ENCODE results near the gene KLHL40. TPM values are rescaled to one million over a fixed set of nuclear protein-coding genes. Genes with fewer than 3 reads are reported as not detected.

Gene KLHL40
- total and polyA plus RNA-seq, 8 donors: not detected

DNA sequence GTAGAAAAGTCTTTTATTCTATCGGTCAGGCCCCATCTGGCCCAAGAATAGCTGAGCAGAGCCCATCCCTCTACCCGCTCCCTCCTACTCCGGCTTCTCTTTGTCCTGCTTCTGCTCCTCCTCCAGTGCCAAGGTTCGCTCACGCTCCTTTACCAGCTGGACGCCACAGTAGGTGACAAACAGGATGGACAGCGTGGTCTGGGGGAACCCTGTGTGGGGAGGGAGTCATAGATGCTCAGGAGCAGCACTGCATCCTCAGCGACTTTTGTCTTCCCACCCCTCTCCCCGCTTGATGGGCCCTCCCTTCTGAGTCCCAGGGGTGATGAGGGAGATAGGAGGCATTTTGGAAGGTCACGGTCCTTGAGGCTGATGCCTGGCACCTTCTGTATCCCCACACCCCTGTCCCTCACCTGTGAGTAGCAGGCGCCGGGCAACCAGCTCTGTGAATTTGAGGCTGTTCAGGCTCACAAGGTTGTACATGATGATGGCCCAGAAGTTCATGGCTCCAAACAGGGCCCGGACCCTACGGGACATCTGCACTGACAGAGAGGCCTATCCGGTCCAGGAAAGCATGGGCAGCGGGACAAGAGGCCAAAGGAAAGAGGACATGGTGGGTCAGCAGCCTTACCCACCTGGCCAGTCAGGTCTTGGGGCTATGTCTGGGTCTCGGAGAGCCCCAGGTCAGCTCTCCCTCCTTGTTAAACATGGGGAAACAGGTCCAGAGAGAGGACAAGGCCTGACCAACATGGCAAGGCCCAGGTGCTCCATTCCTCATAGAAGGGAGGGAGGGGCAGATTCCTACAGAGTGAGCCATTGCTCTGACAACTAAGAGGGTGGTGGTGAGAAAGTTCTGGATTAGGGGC lies 7.6 kb downstream of the KLHL40 start:
- Histone ChIP-seq H3K27me3 (no peaks in the 10 kb centered on the region), H3K4me3 (no peak overlapping the region), H3K36me3 (no peaks in the 10 kb centered on the region), H3K9me3 (no peaks in the 10 kb centered on the region), H3K27ac (no peak overlapping the region), H3K4me1 (no peaks in the 10 kb centered on the region)
- ATAC-seq: no peak
- intact Hi-C loops (cut with DNase I): no loop called here
- TF ChIP-seq, protein P1, sequence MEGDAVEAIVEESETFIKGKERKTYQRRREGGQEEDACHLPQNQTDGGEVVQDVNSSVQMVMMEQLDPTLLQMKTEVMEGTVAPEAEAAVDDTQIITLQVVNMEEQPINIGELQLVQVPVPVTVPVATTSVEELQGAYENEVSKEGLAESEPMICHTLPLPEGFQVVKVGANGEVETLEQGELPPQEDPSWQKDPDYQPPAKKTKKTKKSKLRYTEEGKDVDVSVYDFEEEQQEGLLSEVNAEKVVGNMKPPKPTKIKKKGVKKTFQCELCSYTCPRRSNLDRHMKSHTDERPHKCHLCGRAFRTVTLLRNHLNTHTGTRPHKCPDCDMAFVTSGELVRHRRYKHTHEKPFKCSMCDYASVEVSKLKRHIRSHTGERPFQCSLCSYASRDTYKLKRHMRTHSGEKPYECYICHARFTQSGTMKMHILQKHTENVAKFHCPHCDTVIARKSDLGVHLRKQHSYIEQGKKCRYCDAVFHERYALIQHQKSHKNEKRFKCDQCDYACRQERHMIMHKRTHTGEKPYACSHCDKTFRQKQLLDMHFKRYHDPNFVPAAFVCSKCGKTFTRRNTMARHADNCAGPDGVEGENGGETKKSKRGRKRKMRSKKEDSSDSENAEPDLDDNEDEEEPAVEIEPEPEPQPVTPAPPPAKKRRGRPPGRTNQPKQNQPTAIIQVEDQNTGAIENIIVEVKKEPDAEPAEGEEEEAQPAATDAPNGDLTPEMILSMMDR (IDR thresholded peaks at IDR 0.05): no peak
- DNase-seq: peak in 1 of 4 donors; percentile 19

DNA sequence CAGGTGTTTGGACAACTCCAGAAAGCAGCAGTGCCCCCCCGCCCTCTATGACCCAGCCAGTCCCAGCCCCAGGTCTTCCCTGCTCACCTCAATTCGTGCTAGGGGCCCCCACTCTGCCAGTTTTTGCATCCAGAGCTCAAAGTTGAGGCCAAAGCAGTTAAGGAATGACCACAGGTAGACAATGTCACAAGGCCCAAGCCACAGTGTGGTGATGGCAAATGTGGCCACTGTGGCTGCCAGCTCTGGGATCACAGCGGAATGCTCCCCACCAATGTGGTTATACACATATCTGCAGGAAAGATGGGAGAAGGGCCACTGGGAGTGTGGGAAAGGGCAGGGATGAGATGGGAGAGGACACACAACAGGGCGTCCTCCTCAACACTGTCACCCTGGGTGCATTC lies 8.2 kb downstream of the KLHL40 start:
- H3K4me1 ChIP-seq: no peaks in the 10 kb centered on the region
- no peak overlapping the region for H3K4me3 ChIP-seq
- DNase-seq (no peak), ATAC-seq (no peak)
- H3K27me3 ChIP-seq: no peaks in the 10 kb centered on the region
- no peak overlapping the region for H3K27ac ChIP-seq
- intact Hi-C loops (cut with DNase I): no loop called here
- H3K36me3 ChIP-seq: no peaks in the 10 kb centered on the region
- H3K9me3 ChIP-seq: no peaks in the 10 kb centered on the region
- TF ChIP-seq, protein P1 (IDR thresholded peaks at IDR 0.05): no peak

DNA sequence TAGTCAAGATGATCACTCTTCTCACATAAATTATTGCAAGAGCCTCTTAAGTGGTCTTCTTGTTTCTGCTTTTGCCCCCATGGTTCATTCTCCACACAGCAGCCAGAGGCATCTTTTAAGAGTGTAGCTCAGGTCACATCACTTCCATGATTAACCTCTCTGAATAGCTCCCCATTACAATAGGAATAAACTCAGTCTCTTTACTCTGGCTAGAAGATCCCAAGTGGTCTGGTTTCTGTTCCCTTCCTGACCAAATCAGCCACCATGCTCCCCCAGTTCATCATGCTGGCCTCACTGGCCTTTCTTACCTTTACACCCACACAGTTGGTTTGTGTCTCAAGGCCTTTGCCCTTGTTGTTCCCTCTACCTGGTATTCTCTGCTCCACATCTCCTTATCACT lies 9.0 kb downstream of the KLHL40 start:
- no peaks in the 10 kb centered on the region for H3K36me3 ChIP-seq
- H3K4me1 ChIP-seq: no peaks in the 10 kb centered on the region
- ATAC-seq (no peak), DNase-seq (no peak)
- H3K27ac ChIP-seq: no peak overlapping the region
- H3K9me3 ChIP-seq: no peaks in the 10 kb centered on the region
- H3K4me3 ChIP-seq: no peak overlapping the region
- no peaks in the 10 kb centered on the region for H3K27me3 ChIP-seq
- intact Hi-C loops (cut with DNase I): no loop called here
- TF ChIP-seq, protein P1 (IDR thresholded peaks at IDR 0.05): no peak

DNA sequence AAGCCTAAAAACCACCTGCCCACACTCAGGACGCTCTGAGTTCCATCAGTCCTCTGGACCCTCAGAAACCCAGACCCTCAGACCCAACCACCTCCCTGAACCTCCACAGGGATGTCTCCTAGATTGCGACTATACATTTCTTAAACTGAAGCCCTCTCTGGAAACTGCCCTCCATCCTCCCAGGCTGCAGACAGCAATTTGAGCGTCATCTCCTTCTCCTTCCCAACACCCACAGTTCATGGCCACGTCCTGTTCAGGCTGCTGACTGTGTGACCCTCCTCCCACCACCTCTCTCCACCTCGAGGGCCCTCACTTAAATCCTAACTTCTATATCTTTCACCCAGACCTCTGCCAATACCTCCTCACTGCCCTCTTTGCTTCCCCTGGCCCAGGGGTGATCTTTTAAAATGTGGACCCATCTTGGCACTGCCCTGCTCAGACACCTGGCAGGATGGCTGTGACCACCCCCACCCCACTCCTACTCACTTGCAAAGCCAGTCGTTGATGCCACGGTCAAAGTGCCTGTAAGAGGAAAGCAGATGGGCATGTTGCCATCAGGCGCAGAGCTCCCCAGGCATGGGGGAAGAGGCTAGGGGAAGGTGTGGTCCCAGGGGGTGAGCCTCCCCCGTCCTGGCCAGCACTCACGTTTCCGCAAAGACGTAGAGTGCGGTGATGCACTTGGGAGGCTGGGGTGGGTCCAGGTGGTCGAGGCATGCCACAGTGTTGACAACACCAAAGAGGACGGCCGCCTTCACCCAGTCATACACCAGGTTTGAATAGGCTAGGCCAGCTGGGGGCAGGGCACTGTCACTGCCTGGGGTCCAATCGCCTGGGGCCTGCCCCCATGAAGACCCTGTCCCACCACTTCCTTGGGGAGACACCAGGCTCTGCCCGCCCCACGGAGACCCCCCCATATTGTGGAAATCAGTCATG lies 11.3 kb downstream of the KLHL40 start:
- intact Hi-C loops (cut with DNase I): no loop called here
- ATAC-seq: no peak

More for the DNA sequence above, 11.3 kb downstream of the KLHL40 start:
- Histone ChIP-seq H3K36me3 (no peaks in the 10 kb centered on the region), H3K27ac (no peak overlapping the region), H3K9me3 (no peaks in the 10 kb centered on the region), H3K27me3 (peaks cover 0 to under 1% of the 10 kb centered on the region in 2 donors), H3K4me1 (no peaks in the 10 kb centered on the region), H3K4me3 (no peak overlapping the region)
- DNase-seq: peak in 1 of 4 donors; percentile 62
- TF ChIP-seq, protein P1 (IDR thresholded peaks at IDR 0.05): no peak
